Raji (cell line): ENCODE results near the gene BSND.

Source experiments
- POLR2A ChIP-seq: IDR thresholded peaks from 2 replicates; pipeline ENCODE4 v1.6.1; 2011; ENCODE audit warnings: low read depth, low read length, control low read depth; ENCODE audit not compliant: insufficient read depth

BSND gene

DNA sequence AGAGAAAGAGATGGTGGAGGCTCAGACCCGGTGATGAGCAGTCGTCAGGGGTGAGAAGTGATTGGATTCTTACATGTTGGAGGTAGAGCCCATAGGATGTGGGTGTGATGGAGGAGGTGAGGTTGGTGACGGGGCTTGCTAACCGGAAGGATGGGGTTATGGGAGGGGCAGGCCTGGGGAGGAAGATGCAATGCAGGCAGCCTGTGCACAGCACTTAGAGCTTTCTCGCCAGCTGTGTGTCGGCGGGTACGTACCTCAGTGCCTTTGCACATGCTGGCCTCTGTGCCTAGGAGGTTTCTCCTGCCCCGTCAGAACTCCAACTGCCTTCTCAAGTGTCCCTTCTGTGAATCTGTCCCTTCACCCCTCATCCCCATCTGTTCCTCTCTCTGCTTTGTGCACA lies 2.9 kb upstream of the BSND start:
- no peak for TF ChIP-seq POLR2A

DNA sequence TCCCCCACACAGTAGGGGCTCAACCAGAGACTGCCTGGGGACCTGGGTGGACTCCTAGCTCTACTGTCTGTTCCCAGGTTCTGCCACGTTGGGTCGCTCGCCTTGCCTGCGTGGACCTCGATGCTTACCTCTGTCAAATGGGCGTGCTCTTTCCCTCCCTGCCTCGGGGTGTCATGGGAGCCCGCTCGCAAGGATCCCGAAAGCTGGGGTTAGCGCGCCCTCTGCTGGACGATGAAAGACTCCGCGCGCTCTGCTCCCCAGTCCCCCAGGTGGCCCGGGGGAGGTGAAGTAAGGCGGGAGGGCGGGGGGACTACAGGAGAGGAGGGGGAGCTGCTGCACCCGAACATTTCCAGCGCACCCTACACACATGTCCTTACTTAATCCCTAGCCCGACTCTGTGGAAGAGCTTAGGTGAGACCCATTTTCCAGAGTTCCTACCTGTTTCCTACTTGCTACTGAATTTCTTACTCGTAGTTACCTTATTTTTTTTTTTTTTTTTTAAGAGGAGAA lies 2.3 kb upstream of the BSND start:
- no peak for TF ChIP-seq POLR2A

DNA sequence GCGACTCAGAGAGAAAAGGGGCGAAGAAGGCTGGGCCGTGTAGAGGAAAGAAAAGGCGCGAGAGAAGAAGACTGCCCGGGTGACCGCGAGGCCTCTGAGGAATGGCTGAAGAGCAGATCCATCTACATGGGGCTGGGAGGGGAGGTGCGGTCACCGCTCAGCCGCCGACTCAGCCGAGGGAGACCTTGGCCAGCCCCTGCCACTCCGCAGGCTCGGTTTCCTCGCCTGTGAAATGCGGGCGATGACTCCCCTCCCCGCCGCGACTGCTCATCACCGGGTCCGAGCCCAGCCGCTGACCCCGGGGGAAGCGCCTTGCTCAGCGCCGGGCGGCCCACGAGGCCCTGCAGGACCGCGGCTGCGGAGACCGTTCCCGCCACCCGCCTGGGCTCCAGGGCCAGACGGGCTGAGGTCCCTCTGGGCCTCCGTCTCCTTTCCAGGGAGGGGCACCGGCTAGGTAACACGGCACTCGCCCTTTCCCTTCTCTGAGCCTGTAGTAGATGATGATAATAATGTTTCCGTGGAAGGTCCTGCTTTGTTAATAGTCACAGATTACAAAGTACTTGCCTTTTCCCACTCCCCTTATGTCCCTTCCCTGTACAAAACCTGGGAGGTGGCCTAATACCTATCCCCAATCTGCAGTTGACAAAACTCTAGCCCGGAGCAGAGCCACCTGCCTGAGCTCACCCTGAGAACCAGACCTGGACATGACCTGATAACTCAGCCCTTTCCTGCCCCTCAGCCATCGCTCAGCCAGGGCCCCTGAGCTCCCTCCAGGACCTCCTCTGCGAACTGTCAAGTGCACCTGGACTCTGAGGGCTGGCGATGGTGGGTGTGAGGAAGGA lies 1.6 kb upstream of the BSND start:
- TF ChIP-seq POLR2A: no peak

DNA sequence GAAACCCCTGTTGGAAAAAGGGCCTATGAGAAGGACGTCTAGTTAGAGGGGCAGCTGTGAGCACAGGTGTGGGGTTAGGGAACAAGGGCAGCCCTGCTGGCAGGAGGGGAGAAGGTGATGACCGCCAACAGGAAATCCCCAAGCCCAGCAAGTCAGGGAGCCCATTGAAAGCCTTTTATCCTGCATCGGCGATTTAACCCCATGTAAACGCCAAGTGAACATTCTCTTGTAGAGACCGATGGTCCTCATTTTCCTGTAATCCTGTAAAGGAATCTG lies 1.1 kb upstream of the BSND start:
- TF ChIP-seq POLR2A: no peak

DNA sequence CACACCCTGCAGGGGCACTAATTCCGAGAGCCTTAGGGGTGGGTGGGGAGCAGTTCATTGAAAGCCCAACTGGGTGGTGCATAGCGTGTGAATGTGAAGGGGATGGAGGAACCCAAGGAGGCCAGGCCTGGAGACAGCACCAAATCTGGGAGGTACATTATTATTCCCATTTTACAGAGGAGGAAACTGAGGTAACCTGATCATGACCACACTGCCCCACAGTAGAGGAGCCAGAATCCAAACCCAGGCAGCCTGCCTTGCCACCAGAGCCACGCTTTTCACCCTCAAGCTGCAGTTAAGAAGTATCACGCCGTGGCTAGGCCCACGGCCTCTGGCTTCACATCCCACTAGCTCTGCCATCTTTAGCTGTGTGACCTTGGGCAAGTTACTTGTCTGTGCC lies 633 bp upstream of the BSND start:
- no peak for TF ChIP-seq POLR2A

DNA sequence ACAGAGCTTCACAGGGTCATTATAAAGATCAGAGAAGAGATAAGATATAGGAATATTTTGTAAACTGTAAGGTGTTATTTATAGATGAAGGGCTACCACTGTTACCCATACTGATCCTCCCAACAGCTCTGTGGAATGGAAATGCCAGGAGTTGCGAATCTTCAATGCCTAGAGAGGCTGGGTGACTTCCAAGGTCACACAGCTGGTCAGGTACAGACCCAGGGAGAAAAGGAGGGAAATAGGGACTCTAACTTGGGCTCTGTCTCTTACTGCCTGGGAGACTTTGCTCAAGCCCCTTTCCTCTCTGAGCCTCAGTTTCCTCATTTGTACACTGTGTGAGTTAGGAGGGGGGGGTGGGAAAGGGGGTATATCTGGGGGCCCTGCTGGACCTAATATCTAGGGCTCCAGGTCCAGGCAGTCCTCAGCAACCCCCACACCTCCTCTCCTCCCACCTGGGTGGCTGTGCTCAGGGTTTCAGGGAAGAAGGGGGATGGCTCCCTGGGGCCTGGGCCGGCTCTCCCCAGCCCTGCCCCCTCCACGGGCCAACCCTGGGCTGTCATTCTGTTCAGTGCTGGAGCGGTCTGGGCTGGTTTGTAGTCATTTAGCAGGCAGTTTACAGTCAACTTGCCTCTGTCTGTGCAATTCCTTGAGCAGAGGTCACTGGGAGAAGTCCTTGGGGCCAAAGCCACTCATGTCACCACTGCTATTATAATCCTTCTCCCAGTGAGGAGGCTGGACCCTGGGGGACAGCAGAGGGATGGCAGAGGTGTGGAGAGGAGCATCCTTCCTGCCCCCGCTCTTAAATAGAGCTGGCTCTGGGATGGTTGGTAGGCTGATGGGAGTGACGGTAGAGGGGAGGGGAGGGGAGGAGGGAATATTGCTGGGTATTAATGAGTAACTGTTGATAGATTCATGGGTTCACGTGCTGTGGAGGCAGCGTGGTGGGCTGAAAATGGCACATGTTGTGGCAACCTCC lies 1.7 kb downstream of the BSND start:
- TF ChIP-seq POLR2A: no peak

DNA sequence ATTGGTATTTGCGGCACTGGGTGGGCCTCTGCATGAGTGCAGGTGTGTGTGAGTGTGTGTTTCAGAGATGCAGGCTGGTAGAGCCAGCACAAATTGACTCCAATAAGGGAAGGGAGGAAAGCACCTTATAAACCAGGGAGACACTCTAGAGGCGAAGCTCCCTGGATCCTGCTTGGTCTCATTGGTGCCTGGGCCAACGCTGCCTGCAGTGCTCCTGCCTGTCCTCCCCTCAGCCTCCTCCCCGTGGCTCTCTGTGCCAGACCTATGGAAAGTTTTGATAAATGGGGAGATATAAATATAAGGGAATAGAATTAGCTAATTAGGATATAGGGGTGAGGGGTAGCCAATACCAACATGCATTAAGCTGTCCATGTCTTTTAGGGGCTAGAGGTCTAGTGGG lies 2.6 kb downstream of the BSND start:
- no peak for TF ChIP-seq POLR2A

DNA sequence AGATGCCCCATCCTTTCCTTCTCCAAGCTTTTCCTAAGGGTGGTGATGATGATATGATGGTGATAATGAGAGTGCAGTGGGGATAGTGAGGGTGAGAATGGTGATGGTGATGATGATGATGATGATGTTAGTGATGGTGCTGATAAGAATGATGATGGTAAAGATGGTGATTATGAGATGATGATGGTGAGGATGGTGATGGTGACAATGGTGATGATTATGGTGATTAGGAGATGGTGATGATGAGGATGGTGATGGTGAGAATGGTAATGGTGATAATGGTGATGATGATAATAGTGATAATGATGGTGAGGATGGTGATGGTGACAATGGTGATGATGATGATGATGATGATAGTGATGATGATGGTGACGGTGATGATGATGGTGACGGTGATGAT lies 4.0 kb downstream of the BSND start:
- no peak for TF ChIP-seq POLR2A

DNA sequence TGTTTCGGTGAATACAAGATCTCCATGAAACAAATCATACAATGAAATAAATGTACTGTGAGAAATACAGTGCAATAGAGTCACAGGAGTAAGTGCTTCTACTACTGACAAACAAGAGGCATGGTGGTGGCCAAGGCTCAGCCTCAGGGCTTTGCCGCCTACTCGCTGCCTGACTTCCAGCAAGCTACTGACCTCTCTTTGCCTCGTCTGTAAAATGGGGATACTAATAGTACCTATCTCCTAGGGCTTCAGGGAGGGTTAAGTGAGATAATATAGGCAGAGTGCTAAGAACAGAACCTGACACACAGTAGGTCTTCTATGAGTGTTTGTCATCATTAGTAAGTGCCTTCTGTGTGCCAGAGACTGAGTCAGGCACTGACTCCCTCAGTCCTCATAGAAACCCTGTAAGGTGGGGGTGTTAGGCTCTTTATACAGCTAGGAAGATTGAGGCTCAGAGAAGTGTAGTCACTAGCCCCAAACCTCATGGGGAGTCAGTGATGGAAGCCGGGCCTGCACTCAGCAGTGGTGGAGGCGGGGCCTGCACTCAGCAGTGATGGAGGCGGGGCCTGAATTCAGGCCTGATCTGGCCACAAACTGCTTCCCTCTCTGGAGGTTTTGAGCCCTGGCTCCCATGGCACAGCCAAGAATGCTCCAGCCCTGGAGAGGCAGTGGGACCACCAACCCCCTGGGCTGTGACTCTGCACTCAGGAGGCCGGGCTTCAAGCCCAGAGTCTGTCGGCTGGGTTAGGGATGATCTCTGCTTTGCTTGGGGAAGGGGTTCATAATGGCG lies 6.8 kb downstream of the BSND start:
- no peak for TF ChIP-seq POLR2A

DNA sequence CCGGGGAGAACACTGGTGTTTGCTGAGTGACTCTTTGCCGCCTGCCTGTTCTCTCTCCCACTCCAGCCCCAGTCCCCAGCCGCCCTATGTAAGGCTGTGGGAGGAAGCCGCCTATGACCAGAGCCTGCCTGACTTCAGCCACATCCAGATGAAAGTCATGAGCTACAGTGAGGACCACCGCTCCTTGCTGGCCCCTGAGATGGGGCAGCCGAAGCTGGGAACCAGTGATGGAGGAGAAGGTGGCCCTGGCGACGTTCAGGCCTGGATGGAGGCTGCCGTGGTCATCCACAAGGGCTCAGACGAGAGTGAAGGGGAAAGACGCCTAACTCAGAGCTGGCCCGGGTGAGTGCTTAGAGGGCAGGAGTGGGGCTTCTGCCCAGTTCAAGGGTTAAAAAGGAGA lies 8.2 kb downstream of the BSND start:
- no peak for TF ChIP-seq POLR2A

DNA sequence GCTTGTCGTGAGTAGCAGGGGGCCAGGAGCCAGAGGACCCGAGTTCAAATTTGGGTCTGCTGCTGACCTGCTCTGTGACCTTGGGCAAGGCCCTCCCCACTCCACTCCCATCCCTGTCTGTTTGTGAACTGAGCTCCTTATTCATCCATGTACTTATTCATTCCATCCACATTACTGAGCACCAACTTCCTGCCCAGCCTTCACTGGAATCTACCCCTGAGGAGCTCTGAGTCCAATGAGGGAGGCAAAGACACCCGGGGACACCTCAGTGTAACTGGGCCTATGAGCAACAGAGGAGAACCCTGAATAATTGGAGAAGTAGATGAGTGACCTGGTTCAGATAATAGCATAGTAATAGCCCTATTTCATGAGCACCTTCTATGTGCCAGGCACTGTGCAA lies 8.9 kb downstream of the BSND start:
- TF ChIP-seq POLR2A: no peak

DNA sequence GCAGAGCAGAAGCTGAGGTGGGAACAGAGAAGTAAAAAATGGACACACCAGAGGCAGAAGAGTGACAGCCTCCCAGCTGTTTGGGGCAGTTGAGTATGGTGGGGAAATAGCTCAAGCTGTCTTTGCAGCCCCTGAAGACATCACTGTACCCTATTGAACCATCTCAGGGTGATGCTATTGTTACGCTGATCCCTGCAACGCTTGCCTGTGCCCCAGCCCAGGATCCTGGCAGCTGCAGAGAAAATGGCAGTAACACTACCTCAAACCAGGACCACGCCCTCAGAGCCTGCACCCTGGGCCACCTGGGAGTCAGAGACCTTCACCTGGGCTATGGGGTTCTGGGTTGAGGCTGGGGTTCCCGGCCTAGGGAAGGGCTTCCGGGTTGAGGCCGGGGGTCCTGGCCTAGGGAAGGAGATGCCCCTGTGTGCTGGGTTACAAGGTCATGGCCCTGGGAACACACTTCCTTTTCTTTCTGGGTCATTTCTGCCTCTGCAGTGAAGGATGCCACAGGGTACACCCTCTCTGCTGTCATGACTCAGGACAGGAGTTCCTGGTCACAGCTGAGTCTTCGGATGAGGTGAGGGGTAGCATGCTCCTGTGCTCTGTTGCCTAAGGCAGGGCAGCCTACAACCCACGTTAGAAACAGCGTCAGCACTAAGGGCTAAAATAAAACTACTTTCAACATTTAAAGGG lies 11.6 kb downstream of the BSND start:
- TF ChIP-seq POLR2A: no peak

DNA sequence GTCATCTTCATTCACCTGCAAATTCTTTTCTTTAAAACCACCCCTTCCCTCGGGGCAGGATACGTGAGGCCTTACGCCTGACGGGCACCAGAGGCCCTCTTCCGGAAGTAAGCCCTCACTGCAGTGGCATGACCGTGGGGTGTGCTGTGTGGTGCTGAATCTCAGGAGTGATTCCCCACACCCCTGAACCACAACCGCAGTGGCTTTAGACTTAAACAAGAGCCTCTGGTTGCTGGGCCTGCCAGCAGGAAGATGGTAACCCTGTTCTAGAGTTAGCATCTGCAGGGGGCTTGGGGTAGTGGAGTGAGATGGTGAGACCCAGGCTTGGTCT lies 12.1 kb downstream of the BSND start:
- TF ChIP-seq POLR2A: no peak

DNA sequence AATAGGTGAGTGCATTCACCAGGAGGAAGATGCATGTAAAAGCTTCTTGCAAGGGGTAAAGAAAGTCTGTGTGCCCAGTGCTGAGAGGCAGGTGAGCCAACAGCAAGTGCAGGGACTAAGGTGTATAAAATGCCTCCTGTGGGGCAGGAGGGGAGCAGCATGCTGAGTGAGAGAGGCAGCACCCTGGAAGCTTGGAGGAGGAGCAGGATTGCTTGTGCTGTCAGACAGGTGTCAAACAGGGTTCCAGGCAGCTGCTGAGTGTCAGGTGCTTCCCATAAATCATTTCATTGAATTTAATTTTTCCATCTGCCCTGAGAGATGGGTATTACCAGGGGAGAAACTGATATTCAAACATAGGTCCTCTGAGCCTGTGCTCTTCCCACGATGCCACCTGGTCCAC lies 13.9 kb downstream of the BSND start:
- TF ChIP-seq POLR2A: no peak

DNA sequence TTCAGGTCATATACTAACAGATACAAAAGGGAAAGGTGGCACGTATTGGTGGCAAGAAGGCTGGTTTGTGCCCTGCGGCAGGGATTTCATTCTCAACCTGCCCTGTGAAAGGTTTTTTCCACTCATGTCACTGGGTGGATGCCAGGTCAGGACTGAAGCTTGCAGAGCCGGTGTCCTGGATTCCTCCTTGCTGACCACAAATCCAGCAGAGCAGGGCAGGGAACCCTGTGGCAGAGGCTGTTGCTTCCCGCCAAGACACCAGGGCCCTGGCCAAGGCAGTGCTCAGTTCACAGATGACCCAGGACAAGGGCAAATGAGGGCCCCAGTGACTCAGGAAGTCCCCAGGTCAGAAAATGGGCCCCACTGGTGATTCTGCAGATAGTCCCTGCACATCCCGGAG lies 16.4 kb downstream of the BSND start:
- TF ChIP-seq POLR2A: no peak
